Suprapubic skin (tissue), 4 donors: ENCODE measurements around the gene EML1.

Experiments used
- POLR2A ChIP-seq, 2 donors: fragments of 450-650 bp; IDR thresholded peaks; one replicate each; pipeline ENCODE4 v1.6.1; 2017; ENCODE audit warnings: antibody characterized with exemption in 2 of 2, mild to moderate bottlenecking in 2 of 2, moderate library complexity in 2 of 2
- POLR2AphosphoS5 ChIP-seq, 3 donors: sonication (generic); formaldehyde crosslinking; IDR thresholded peaks; one replicate each; pipeline ENCODE4 v1.6.1; 2017; ENCODE audit warnings: antibody characterized with exemption in 3 of 3
- TF ChIP-seq, protein P1 (sequence below), 2 donors: fragments of 200-600 bp in 1 of 2; fragments of 450-650 bp in 1 of 2; sonication (generic) in 1 of 2; IDR thresholded peaks; one replicate each; pipeline ENCODE4 v1.5.1; 2016 to 2019; ENCODE audit warnings: antibody characterized with exemption in 2 of 2, mild to moderate bottlenecking in 1 of 2, moderate library complexity in 1 of 2

- TF ChIP-seq POLR2AphosphoS5 (IDR thresholded peaks at IDR 0.05) (no peak), POLR2A (IDR thresholded peaks at IDR 0.05) (no peak)
- TF ChIP-seq, protein P1, sequence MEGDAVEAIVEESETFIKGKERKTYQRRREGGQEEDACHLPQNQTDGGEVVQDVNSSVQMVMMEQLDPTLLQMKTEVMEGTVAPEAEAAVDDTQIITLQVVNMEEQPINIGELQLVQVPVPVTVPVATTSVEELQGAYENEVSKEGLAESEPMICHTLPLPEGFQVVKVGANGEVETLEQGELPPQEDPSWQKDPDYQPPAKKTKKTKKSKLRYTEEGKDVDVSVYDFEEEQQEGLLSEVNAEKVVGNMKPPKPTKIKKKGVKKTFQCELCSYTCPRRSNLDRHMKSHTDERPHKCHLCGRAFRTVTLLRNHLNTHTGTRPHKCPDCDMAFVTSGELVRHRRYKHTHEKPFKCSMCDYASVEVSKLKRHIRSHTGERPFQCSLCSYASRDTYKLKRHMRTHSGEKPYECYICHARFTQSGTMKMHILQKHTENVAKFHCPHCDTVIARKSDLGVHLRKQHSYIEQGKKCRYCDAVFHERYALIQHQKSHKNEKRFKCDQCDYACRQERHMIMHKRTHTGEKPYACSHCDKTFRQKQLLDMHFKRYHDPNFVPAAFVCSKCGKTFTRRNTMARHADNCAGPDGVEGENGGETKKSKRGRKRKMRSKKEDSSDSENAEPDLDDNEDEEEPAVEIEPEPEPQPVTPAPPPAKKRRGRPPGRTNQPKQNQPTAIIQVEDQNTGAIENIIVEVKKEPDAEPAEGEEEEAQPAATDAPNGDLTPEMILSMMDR (IDR thresholded peaks at IDR 0.05): no peak
Measured at GRCh38 chr14:99991331-99991730, 198.1 kb downstream of the EML1 start.
